ENCODE measurements around the gene SLC38A10.

- TF ChIP-seq SKIL (IDR thresholded peaks at IDR 0.05; ENCODE audit: low read depth, poor library complexity, severe bottlenecking) (no peak), MAX (IDR thresholded peaks at IDR 0.05; ENCODE audit: low read depth, low read length) (no peak), BHLHE40 (IDR thresholded peaks at IDR 0.05; ENCODE audit: borderline replicate concordance in 1 of 2, low read depth in 2 of 2, low read length in 1 of 2) (no peak), TAF1 (IDR thresholded peaks at IDR 0.05; ENCODE audit: borderline replicate concordance, low read depth, low read length) (no peak), CTCF (IDR thresholded peaks at IDR 0.05 in 2 of 3, conservative IDR thresholded peaks at IDR 0.05 in 1 of 3; ENCODE audit: control insufficient read depth in 2 of 3, extremely low read depth in 1 of 3, insufficient read depth in 1 of 3, low read depth in 3 of 3, low read length in 3 of 3) (no peak)
These were observed 97.1 kb downstream of the SLC38A10 start for GRCh38 chr17:81197831-81198490.
